HG02571 (cell line): ENCODE data around the gene ASTN1.

Experiments used
- ATAC-seq: cut with Tn5 transposase; IDR thresholded peaks from one replicate; pipeline ENCODE4 v1.9.1; 2021; ENCODE audit warnings: mild to moderate bottlenecking, moderate library complexity; ENCODE audit not compliant: unreplicated experiment

Gene ASTN1

GRCh38 chr1:177165069-177165439 lies 542 bp upstream of the ASTN1 start:
- ATAC-seq = no peak

- ATAC-seq = no peak
These were observed 600 bp downstream of the ASTN1 start for GRCh38 chr1:177163844-177164379.

GRCh38 chr1:177162243-177162642 lies 2.3 kb downstream of the ASTN1 start:
- ATAC-seq = no peak

- no peak for ATAC-seq
These were observed 18.0 kb downstream of the ASTN1 start for GRCh38 chr1:177146499-177146898.

GRCh38 chr1:177145106-177146070 lies 19.1 kb downstream of the ASTN1 start:
- ATAC-seq = no peak

GRCh38 chr1:177142791-177143271 lies 21.7 kb downstream of the ASTN1 start:
- ATAC-seq = no peak

GRCh38 chr1:177142010-177142409 lies 22.5 kb downstream of the ASTN1 start:
- ATAC-seq = no peak

GRCh38 chr1:177138347-177138746 lies 26.2 kb downstream of the ASTN1 start:
- no peak for ATAC-seq

GRCh38 chr1:177137814-177138213 lies 26.7 kb downstream of the ASTN1 start:
- ATAC-seq = no peak

- ATAC-seq = no peak
These were observed 29.3 kb downstream of the ASTN1 start for GRCh38 chr1:177135250-177135649.

- no peak for ATAC-seq
These were observed 30.5 kb downstream of the ASTN1 start for GRCh38 chr1:177133977-177134538.

- ATAC-seq = no peak
These were observed 32.4 kb downstream of the ASTN1 start for GRCh38 chr1:177132141-177132540.

GRCh38 chr1:177131723-177132122 lies 32.8 kb downstream of the ASTN1 start:
- ATAC-seq = no peak

GRCh38 chr1:177130451-177130945 lies 34.0 kb downstream of the ASTN1 start:
- ATAC-seq = no peak

GRCh38 chr1:177128665-177129281 lies 35.7 kb downstream of the ASTN1 start:
- ATAC-seq = no peak

- no peak for ATAC-seq
These were observed 38.2 kb downstream of the ASTN1 start for GRCh38 chr1:177126267-177126666.

- no peak for ATAC-seq
These were observed 39.8 kb downstream of the ASTN1 start for GRCh38 chr1:177124577-177125278.

GRCh38 chr1:177122461-177123251 lies 41.9 kb downstream of the ASTN1 start:
- ATAC-seq = no peak

GRCh38 chr1:177119311-177119710 lies 45.2 kb downstream of the ASTN1 start:
- ATAC-seq = no peak

GRCh38 chr1:177118901-177119300 lies 45.6 kb downstream of the ASTN1 start:
- ATAC-seq = no peak
